NCI-H82 treated with DMSO at 0.1 percent for 48 hours (cell line): Measurements from ENCODE around the gene GLG1.
"Not testable (repeated sequence)": the region's sequence is repeated elsewhere in the genome, so short reads cannot be mapped to it uniquely, and the experiment has no call there.

Source experiments
- DNase-seq: peaks from one replicate; lab custom pipeline; 2025; ENCODE audit not compliant: unreplicated experiment; lab: John Stamatoyannopoulos, UW

The GLG1 gene

DNA sequence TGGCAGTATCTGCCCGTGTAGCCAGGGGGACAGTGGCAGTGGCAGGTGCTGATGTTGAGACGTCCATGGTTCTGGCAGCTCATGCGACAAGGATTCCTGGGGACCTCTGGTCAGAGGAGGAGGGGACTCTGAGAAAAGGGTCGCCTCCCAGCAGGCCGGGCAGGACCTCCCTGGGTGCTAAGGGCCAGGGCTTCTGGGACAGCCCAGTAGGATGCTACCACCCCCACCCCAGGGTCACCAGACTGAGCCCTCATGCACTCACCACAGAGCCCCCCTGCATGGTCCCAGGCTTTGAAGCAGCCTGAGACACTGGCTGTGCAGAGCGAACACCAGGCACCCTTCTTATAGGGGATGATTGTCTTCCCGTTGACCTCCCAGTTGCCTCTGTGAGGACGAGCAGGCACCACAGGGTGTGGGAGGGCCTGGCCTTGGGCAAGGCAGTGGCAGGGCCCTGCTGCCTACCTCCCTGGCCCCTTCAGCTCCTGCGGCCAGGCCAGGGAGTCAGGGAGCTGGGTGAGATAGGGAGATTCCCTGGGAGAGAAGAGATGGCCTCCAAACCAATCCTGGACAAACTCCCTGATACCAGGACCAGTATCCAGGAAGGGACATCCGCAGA, 194.0 kb downstream of the GLG1 start:
- DNase-seq = not testable (repeated sequence)

DNA sequence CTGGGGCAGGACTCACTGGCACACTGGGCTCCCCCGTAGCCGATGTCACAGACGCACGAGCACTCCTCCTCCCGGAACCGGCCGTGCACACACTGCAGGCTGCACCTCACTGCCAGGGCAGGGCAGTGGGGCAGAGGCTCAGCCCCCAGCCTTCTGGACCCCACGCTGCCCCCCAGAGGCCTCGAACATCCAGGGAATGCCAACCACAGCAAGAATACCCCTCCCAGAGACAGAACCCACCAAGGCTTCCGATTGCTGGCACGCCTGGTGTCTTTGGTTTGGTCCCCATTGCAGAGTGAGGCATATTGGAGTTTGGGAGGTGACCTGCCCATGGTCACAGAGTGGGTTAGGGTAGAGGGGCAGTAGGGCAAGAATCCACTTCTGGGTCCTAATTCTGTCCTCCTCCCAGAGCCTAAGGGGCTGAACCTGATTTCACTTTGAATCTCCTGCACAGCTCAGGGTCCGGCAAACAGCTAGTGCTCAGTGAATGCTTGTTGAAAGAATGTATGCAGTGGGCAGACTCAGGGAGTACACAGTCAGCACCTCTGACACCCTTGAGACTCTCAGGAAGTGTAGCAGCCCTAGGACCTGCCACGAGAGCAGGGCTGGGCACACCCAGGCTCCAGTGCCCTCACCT, 194.7 kb downstream of the GLG1 start:
- DNase-seq = not testable (repeated sequence)

- not testable (repeated sequence) for DNase-seq
These were observed 195.9 kb downstream of the GLG1 start for GRCh38 chr16:74410981-74411380.

DNA sequence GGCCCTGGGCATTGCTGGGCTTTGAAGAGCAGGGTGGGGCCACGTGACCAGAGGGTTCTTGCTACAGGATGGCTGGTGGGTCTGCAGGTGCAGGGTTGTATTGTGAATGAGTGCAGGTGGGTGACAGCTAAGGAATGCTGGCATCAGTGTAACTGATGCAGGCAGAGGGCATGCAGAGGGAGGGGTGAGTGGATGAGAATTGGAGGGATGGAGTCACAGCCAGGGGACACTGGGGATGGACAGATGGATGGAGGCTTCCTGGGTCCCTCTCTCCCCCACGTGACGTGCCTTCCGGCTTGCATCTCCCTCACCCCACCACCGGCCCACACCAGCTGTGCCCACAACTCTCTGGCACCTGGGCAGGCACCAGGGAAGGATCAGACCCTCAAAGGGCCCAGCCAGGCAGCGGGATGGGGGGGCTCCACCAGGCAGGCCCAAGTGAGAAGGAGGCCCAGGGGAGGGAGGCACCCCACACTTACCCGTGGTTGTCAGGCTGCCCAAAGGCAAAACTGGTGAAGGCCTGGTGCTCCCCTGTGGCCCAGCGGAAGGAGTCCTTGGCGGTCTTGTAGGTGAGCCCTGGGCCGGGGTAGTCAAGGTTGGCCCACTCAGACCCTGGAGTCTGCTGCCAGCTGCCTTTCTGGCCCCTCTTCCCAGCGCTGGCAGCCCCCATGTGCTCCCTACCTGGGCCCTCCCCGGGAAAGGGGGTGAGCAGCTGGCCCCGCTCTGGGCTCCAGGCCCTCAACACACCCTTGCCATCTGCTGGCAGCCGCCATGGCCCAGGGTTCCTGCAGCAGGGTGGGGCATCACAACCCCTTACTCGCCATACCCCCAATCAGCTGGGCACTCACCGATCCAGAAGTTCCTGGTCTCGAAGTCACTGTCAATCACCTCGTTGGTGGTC, 196.6 kb downstream of the GLG1 start:
- DNase-seq = not testable (repeated sequence)

- DNase-seq = not testable (repeated sequence)
These were observed 197.5 kb downstream of the GLG1 start for GRCh38 chr16:74409185-74409981.

GRCh38 chr16:74407362-74407705, 199.6 kb downstream of the GLG1 start:
- not testable (repeated sequence) for DNase-seq

DNA sequence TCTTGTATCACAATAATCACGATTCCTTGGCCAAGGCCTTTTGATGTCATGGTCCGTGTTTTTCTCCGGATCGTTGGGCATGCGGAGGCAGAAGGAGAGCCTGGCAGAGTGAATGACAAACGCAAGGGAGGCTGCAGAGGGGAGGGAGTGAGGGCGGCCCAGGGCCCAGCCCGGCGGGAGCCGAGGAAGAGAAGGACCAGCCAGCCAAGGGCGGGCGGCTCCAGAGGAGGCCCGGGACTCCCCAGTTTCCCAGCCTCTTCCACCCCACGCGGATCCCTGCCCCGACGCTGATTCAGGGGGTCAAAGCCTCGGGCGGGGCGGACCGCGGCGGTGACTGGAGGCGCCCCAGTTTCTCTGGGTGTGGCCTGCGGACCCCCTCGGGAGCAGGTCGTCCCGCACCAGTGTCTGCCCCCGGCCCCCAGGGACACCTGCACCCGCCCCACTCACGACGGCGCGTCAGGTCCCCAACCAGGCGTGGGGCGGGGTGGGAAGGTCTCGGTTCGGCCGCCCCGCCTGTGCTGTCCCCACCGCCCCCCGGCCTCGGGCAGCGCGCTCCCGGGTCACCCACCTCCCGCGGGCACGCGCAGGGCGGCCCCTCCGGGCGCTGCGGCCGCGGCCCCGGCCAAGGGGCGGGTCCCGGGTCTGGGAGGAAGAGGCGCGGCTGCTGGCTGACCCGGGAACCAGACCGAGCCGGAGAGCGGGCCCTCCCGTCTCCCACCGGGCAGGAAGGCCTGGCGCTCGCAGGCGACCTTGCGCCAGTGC, 200.1 kb downstream of the GLG1 start:
- not testable (repeated sequence) for DNase-seq

DNA sequence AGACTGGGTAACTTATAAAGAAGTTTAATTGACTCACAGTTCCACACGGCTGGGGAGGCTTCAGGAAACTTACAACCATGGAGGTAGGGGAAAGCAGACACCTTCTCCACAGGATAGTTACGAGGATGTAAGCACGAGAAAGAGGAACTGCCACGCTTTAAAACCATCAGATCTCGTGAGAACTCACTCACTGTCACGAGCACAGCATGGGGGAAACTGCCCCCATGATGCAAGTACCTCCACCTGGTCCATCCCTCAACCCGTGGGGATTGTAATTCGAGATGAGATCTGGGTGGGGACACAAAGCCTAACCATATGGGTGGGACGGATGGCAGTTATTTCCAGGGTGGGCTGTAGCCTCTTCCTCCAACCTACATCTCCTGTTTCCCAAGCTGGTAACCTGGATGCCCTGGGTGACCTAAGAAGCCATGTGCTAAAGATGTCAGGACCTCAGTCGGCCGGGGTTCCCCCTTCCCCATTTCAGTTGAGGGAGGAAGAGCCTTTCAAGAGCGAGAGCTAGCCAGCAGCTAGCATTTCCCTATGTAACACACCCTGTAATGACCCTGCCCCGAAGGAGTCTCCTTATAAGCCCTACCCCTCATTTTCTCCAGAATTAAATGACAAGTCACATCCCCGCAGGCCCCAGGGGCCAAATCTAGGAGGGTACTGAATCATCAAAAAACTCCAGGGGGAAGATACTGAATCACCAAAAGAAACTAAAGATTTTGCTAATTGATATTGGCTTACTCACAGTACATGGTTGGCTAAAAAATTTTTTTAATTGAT, 202.6 kb downstream of the GLG1 start:
- DNase-seq = not testable (repeated sequence)

- not testable (repeated sequence) for DNase-seq
These were observed 206.7 kb downstream of the GLG1 start for GRCh38 chr16:74400238-74400637.

DNA sequence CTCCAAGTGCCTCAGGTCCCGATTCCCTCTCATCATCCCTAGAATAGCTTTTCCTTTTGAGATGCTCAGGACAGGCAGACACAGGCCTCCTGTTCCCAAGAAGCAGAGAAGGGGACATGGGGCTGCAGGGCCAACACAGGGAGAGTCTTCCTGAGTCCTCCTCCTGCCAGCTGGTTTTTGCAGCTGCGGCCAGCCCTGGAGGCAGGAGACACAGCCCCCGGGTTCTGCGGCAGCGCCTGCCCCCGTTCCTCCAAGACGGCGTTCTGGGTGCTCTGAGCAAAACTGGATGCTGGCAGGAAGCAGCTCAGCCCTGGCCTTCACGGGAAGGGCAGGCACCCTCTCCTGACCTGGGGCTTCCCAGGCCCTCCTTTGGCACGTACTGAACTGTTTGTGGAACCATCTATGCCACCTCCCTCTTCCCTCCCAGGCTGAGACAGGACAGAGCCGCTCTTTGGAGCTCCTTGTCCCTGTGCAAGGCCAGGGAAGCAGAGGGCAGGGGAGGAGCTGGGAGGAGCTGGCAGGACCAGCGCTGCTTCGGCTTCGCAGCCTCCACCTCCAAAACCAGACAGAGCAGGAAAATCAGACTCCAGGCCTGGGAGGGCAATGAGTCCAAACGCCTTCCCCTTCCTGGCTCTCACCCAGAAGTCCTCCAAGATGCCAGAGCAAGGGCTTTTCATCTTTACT, 208.6 kb downstream of the GLG1 start:
- DNase-seq = not testable (repeated sequence)
